Stimulated activated CD8-positive, alpha-beta memory T cell treated with anti-CD3 and anti-CD28 coated beads, Interleukin-2, amount 100 ng/mL, for 1 hour (primary cell): ENCODE measurements around the gene FBXO3.

Experiments used
- DNase-seq, 2 donors: peaks; one replicate each; pipeline ENCODE4 v3.0.0-alpha.2; 2020; ENCODE audit warnings: low read depth in 2 of 2

The FBXO3 gene

DNA sequence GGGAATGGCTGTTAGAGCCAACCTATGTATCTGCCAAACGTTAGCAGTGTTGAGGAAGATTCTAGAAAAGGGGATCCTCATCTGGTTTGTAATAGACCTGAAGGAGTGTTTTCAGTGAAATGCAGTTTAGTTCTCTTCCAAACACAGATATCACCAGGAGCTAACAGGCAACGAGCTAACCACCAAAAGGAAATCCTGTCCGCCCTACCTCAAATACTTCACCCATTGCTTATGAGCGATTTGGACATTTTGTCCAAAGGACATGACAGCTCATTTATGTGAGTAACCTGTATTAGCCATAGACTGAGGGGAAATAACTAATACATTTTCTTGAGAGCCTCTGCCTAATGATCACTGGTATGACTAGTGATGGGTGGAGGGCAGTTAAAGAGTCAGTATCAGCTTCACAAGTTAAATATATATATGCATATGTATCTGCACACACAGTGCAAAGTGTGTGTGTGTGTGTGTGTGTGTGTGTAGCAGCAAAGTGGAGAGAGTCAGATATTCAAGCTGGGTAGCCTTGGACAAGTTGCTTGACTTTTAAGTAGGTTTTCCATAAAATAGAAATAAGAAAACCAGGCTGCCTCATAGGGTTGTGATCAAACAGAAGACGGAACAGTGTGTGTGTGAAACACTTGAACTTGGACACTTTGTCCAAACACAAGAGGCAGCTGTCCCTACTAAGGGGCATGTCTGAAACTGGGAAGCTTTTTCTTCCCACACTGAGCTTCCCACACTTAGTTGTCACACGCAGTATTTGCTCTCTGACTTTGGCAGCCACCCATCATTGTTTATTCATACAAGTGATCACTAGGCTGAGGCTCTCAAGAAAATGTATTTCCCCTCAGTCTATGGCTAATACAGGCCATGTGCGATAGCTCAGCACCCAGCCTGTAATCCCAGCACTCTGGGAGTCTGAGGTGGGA lies 72.8 kb downstream of the FBXO3 start:
- DNase-seq: no peak

DNA sequence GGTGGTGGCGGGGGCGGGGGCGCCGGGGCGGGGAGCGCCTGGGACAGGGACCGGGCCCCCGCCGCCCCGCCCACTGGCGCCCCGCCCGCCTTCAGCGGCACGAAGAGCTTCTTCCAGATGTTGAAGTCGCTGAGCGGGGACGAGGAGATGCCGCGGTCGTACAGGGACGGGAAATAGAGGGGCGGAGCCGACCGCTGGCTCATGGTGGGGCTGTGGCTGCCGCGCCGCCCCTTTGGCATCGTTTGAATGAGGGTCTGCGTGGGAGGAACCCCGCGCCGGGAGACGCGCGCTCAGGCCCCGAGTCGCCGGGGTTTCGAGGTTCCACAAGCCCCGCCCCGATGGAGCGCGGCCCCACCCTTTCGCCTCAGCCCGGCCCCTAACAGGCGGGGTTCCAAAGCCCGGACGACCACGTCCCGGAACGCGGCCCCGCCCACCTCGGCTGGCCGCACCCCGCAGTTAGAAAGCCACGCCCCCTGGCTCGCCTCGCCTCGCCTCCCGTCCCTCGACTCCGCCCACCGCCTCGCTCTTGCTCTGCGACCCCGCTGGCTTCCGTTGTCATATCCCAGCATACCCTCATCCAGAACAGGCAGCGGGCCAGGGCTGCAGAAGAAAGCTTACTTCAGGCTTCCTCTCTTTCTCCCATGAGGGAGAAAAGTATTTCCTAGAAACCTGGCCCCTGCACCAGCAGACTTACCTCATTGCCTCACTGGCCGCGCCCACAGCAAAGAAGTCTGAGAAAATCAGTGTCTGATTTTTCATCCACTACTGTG lies 73.6 kb downstream of the FBXO3 start, which contains the start of gene C11orf91:
Gene C11orf91 (minus strand): TSS at position 325 of the 770 bp plus-strand sequence. CDS start 86 bp downstream, at position 239.
- DNase-seq: peak; percentile 84 to 94

DNA sequence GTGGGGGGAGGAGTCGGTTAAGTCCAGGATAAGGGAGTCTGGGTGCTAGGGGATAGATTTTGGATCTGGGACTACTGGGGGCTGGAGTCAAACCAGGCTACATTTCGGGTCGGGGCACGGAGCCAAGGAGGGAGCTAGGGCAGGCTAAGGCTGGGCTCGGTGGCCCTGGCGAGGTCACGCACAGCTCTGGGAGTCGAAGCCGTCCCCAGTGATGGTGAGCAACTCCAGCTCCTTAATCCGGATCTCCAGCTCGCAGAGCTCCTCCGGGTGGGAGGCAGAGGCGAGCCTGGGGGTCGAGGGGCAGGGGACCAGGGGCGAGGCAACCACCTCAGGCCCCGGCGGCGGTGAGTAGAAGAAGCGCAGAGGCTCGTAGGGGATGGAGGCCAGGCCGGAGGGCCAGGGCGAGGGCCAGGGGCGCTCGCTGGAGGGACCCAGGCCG lies 74.2 kb downstream of the FBXO3 start:
- DNase-seq: no peak

DNA sequence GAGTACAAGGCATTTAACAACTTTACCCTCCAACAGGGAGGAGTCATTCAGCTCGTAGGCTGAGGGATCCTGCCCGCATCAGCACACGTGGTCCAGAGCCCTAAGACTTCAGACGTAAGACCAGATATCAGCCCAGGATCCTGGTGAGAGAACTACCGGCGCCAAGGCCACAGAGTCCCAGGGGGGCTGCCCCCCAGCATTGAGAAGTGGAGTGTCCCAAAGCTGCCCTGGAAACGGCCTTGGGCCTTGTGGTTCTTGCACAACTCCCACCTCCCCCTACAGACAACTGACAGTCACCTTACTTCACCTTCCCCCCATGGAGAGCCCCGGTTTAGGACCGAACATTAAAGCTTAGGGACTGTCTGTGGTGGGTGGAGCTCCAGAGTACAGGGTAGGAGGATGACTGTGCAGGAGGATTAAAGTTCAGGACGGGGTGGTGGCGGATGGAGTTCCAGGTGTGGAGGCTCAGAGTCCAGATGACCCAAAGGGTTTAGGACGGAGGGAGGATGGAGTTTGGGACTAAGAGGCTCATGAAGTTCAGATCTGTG lies 74.7 kb downstream of the FBXO3 start:
- no peak for DNase-seq

DNA sequence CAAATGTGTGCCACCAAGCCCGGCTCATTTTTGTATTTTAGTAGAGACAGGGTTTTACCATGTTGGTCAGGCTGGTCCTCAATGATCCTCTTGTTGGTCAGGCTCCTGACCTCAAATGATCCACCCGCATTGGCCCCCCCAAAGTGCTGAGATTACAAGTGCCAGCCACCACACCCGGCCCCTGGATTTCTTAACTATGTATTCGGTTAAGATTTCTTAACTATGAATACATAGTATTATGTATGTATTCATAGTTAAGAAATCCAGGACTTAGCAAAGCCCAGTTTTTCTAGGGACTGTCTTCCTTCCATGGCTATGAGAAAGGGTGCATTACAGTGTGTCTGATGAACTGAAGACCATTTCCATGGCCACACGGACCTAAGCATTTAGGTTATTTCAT lies 75.4 kb downstream of the FBXO3 start:
- DNase-seq: no peak

DNA sequence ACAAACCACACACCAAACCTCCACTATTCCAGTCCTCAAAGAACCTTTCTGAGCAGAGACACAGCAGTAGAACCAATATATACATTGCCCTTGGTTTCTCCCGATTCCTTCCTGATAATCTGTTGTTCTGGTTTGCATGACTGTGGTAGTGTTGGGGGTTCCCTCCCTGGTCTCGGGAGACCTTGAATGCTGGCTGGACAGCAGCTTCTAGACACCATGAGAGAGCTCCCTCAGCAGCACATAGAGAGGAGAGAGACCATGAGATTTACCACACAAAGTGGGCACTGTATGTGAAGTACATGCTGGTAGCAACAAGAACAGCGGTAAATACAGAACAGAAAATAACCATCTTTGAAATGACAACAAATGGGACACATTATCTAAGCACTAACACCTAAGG lies 76.3 kb downstream of the FBXO3 start:
- DNase-seq: no peak

DNA sequence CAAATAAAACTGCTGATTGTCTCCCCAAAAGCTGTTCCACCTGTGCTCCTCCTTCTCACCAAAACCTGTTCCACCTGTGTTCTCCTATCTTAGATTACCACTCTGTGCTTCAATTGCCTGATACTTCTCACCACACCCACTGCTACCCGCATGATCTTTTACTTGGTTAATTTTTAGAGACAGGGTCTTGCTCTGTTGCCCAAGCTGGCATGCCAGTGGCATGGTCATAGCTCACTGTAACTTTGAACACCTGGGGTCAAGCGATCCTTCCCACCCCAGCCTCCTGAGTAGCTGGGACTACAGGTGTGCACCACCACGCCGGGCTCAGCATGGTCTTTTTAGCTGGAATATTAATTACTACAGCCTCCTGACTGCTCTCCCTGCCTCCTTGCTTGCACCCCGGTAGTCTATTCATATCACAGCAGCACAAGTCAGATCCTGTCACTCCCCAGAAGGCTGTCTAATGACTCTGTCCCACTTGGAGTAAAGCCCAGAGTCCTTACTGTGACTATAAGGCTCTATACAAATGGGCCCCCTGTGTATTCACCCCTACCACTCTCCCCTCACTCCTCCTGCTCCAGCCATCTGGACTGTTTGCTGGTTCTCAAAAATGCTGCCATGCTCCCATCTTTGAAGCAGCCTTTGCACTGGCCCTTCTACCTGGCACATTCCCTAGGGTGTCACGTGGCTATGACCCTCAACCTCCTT lies 77.2 kb downstream of the FBXO3 start:
- no peak for DNase-seq

DNA sequence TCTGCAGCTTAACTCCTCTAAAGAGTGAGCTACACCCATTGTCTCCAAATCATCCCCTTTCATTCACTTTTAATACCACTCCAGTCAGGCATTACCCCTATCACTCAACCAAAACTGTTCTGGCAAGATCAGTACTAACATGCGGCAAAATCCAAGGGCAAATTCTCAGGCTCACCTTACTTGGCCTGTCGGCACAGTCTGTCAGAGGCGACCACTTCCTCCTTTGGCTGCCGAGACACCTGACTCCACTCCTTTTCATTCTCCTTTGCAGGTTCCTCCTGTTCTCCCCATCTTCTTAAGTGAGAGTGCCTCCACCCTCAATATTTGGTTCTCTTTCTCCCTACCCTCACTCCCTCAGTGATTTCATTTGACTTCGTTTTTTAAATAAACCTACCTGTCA lies 77.9 kb downstream of the FBXO3 start:
- DNase-seq: no peak

DNA sequence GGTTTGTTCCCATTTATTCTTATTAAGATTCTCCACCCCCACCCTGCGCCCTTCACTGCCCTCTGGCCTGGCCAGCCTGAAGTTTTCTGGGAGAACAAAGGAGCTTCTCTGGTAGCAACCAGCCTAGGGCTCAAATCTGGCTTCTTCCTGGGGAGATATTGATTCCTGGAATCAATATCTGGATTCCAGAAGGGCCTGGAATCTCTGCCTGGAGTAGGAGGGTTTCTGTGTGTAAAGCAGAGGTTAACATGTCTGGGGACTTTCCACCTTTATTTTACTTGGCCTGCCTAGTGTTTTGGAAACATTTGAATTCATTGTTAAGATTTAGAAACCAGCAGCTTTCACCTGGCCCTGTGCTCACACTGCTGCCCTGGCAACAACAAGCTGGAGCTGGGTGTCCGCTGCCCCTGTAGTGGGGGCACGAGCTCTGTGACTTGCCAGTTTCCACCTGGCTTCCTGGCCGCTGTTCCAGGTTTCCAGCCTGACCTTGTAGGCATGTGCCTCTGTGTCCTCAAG lies 79.2 kb downstream of the FBXO3 start:
- no peak for DNase-seq

DNA sequence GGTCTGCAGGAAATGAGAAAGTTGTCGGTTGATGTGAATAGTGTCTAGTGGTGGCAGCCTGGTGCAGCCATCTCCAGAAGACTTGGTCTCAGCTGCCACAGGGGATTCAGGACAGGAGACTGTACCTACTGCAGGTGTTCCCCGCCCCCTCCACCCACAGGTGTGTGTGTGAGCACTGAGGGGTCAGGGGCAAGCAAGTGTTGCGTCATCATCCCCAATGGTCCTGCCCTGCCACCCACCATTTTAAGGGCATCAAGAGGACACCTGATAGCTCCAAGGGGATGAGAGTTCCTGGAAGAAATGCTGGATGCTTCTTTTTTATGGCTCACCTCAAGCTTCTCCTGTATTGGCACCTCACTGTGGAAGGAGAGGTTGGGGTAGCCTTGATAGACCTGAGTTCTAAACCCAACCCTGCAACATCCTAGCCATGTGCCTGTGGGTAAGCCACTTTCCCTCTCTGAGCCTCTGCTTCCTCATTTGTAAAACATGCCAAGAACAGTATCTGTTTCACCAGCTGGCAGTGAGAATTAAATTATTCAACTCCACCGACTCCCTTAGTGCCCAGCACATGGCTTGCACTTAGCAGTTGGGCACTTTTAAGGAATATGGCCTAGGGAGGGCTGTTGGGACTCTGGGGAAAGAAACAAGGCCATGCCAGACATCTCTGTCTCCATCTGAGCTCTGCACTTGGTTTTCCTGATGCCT lies 79.8 kb downstream of the FBXO3 start:
- DNase-seq: no peak

DNA sequence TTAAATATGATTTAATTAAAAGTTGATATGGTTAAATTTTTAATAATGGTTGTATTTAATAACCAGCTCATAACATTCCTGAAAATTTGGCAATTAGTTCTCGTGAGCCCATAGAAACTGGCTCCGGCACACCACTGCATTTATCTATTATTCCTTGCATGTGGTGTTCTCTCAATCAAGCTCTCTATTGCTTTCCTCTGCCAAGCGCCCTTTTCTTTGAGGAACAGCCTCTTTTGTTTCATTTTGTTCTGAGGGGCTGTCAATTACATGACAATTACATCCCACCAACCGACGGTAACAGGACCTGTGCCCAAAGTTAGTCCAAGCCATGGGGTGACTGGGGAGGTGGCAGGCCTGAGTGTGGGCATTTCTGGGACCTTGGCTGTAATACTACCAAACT lies 81.8 kb downstream of the FBXO3 start:
- DNase-seq: no peak

DNA sequence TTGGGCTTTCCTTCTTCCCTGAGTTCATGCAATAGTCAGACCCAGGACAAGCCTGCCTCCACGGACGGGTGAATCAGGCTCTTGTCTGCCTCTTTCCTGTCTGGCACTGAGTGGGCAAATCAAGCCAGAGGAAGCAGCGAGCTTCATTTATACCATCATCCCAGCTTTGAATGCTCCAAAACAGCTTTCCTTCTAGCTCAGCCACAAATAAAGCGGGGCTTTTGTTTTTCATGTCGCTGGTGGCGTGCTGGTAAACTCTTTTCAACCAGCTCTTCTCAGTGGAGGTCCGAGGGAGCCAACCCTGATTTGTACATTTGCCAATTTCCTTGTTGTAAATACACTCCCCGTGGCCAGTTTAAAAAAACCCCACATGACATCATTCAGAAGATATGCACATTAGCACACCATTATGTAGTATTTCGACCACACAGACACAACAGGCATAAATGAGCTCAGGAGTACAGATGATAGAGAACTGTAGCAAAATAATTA lies 82.3 kb downstream of the FBXO3 start:
- no peak for DNase-seq

DNA sequence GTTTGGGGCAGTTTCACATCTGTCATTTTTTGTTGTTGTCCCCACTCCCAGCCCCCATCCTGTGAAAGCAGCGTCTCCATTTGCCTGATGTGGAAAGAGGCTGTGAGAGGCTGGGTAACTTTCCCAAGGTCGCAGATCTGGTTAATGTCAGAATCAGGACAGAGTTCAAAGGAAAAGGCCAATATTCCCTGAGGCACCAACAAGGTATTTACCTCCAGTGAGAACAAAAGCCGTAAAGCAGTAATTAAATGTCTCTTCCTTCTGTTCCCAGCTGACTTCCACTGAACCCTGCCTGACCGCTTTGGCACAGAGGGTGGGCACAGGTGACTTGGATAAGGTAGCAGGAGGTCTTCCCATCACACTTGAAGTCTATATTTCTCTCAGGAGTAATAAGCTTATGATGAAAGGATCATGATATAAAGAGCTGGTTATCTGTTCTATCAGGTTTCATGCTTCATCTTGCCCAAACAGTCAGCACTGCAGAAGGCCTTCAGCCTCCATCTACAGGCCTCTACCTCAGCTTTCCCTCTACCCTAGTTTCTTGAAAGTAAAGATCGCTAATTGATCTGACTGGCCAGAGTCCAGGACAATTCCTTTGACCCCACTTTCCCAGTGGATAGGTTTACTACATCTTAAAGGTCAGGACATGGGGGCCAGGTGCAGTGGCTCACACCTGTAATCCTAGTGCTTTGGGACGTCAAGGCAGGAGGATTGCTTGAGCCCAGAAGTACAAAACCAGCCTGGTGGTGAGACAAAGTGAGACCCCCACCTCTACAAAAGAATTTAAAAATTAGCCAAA lies 83.1 kb downstream of the FBXO3 start:
- DNase-seq: no peak
